Neural progenitor cell (in vitro differentiated cells): Measurements from ENCODE around the gene SNTA1. TPM values are rescaled to one million over a fixed set of nuclear protein-coding genes. Genes with fewer than 3 reads are reported as not detected.

Experiments
- DNase-seq: peaks from one replicate; pipeline ENCODE4 v3.0.0-alpha.2; 2016; ENCODE audit warnings: low spot score
- H2AFZ ChIP-seq: fragments of 200-600 bp; sonication (generic); replicated peaks from 2 replicates; pipeline ENCODE4 v1.6.1; 2016; ENCODE audit warnings: antibody characterized with exemption
- H3F3A ChIP-seq: fragments of 200-600 bp; sonication (generic); 2 replicates; pipeline ENCODE4 v1.6.1; 2016; ENCODE audit warnings: antibody characterized with exemption, low read depth
- H3K27ac ChIP-seq: fragments of 200-600 bp; sonication (generic); 2 replicates; pipeline ENCODE4 v1.5.1; 2016; ENCODE audit warnings: mild to moderate bottlenecking
- H3K27me3 ChIP-seq: fragments of 200-600 bp; sonication (generic); 2 replicates; pipeline ENCODE4 v1.6.1; 2016; ENCODE audit warnings: mild to moderate bottlenecking, moderate library complexity
- H3K36me3 ChIP-seq: fragments of 200-600 bp; sonication (generic); 2 replicates; pipeline ENCODE4 v1.5.1; 2016
- H3K4me1 ChIP-seq: fragments of 200-600 bp; sonication (generic); 2 replicates; pipeline ENCODE4 v1.6.1; 2016; ENCODE audit warnings: mixed run types
- H3K4me2 ChIP-seq: fragments of 200-600 bp; sonication (generic); 2 replicates; pipeline ENCODE4 v1.6.1; 2016
- H3K4me3 ChIP-seq: fragments of 200-600 bp; sonication (generic); 2 replicates; pipeline ENCODE4 v1.5.1; 2016
- H3K79me2 ChIP-seq: fragments of 200-600 bp; sonication (generic); 2 replicates; pipeline ENCODE4 v1.6.1; 2016; ENCODE audit warnings: low read depth
- H3K9ac ChIP-seq: fragments of 200-600 bp; sonication (generic); 2 replicates; pipeline ENCODE4 v1.6.1; 2016
- H3K9me3 ChIP-seq: fragments of 200-600 bp; sonication (generic); 2 replicates; pipeline ENCODE4 v1.5.1; 2016; ENCODE audit warnings: low read depth
- H4K20me1 ChIP-seq: fragments of 200-600 bp; sonication (generic); 2 replicates; pipeline ENCODE4 v1.6.1; 2016; ENCODE audit warnings: low read depth
- H3K27ac Mint-ChIP-seq: 3 replicates; pipeline ENCODE4 v1.8.0; 2021; ENCODE audit warnings: mixed read lengths
- H3K27me3 Mint-ChIP-seq: 2 replicates; pipeline ENCODE4 v1.8.0; 2022; ENCODE audit warnings: low read depth, mild to moderate bottlenecking, inconsistent platforms, moderate library complexity, mixed read lengths; ENCODE audit not compliant: insufficient read depth
- H3K36me3 Mint-ChIP-seq: 3 replicates; pipeline ENCODE4 v1.8.0; 2021; ENCODE audit warnings: mixed read lengths
- H3K4me1 Mint-ChIP-seq: 3 replicates; pipeline ENCODE4 v1.8.0; 2021; ENCODE audit warnings: mixed read lengths
- H3K4me3 Mint-ChIP-seq: 3 replicates; pipeline ENCODE4 v1.8.0; 2021; ENCODE audit warnings: mild to moderate bottlenecking, moderate library complexity, mixed read lengths
- H3K9me3 Mint-ChIP-seq: 3 replicates; pipeline ENCODE4 v1.8.0; 2020; ENCODE audit warnings: mixed read lengths
- EZH2 ChIP-seq: fragments of 200-600 bp; sonication (generic); IDR thresholded peaks from 2 replicates; pipeline ENCODE4 v1.6.1; 2017; ENCODE audit warnings: antibody characterized with exemption, mild to moderate bottlenecking, moderate library complexity
- EZH2phosphoT487 ChIP-seq: fragments of 200-600 bp; sonication (generic); IDR thresholded peaks from 2 replicates; pipeline ENCODE4 v1.6.1; 2017; ENCODE audit warnings: antibody characterized with exemption
- total RNA-seq: library from RNA; depleted of rRNA; stranded (reverse); fragments of >200 nt; gene quantifications from 2 replicates; pipeline ENCODE4 v1.2.3, GENCODE V29; 2015; ENCODE audit warnings: low replicate concordance
- TF ChIP-seq, protein P1 (sequence below): fragments of 200-600 bp; sonication (generic); IDR thresholded peaks from 2 replicates; pipeline ENCODE4 v1.5.1; 2017; ENCODE audit warnings: antibody characterized with exemption, mild to moderate bottlenecking

SNTA1 gene
- total RNA-seq, 1 donor from 2014 or later = 6.3 TPM

GRCh38 chr20:33482581-33482980, 39.0 kb upstream of the SNTA1 start:
- no peak overlapping the region for H3K4me2 ChIP-seq
- no peaks in the 10 kb centered on the region for H3K4me1 ChIP-seq
- Mint-ChIP-seq H3K4me1 (no peaks in the 10 kb centered on the region), H3K27me3 (peaks cover 3% of the 10 kb centered on the region), H3K9me3 (no peaks in the 10 kb centered on the region), H3K4me3 (no peak overlapping the region), H3K27ac (no peak overlapping the region), H3K36me3 (no peaks in the 10 kb centered on the region)
- no peaks in the 10 kb centered on the region for H3K79me2 ChIP-seq
- DNase-seq = no peak
- no peak overlapping the region for H3K9ac ChIP-seq
- no peaks in the 10 kb centered on the region for H4K20me1 ChIP-seq
- H3K27ac ChIP-seq = no peak overlapping the region
- no peaks in the 10 kb centered on the region for H3K36me3 ChIP-seq
- H2AFZ ChIP-seq = no peak overlapping the region
- H3K27me3 ChIP-seq = no peaks in the 10 kb centered on the region
- no peak overlapping the region for H3K4me3 ChIP-seq
- no peaks in the 10 kb centered on the region for H3F3A ChIP-seq
- H3K9me3 ChIP-seq = no peaks in the 10 kb centered on the region
- no peak for TF ChIP-seq EZH2phosphoT487
- TF ChIP-seq, protein P1, sequence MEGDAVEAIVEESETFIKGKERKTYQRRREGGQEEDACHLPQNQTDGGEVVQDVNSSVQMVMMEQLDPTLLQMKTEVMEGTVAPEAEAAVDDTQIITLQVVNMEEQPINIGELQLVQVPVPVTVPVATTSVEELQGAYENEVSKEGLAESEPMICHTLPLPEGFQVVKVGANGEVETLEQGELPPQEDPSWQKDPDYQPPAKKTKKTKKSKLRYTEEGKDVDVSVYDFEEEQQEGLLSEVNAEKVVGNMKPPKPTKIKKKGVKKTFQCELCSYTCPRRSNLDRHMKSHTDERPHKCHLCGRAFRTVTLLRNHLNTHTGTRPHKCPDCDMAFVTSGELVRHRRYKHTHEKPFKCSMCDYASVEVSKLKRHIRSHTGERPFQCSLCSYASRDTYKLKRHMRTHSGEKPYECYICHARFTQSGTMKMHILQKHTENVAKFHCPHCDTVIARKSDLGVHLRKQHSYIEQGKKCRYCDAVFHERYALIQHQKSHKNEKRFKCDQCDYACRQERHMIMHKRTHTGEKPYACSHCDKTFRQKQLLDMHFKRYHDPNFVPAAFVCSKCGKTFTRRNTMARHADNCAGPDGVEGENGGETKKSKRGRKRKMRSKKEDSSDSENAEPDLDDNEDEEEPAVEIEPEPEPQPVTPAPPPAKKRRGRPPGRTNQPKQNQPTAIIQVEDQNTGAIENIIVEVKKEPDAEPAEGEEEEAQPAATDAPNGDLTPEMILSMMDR = no peak
- no peak for TF ChIP-seq EZH2

GRCh38 chr20:33481431-33481941, 37.9 kb upstream of the SNTA1 start:
- no peak overlapping the region for H3K4me2 ChIP-seq

GRCh38 chr20:33480048-33480447, 36.5 kb upstream of the SNTA1 start:
- H3K4me1 Mint-ChIP-seq = peaks cover 11% of the 10 kb centered on the region
- Histone ChIP-seq H3K79me2 (no peaks in the 10 kb centered on the region), H3K4me2 (no peak overlapping the region), H3K36me3 (no peaks in the 10 kb centered on the region), H3K27ac (no peak overlapping the region), H4K20me1 (no peaks in the 10 kb centered on the region), H3K9me3 (no peaks in the 10 kb centered on the region), H3K9ac (no peak overlapping the region), H3K27me3 (no peaks in the 10 kb centered on the region), H2AFZ (no peak overlapping the region), H3K4me3 (no peak overlapping the region), H3F3A (no peaks in the 10 kb centered on the region), H3K4me1 (peaks cover 11% of the 10 kb centered on the region)
- peak; percentile 28 for DNase-seq
- peaks cover 5% of the 10 kb centered on the region for H3K27me3 Mint-ChIP-seq
- H3K9me3 Mint-ChIP-seq = no peaks in the 10 kb centered on the region
- H3K36me3 Mint-ChIP-seq = no peaks in the 10 kb centered on the region
- TF ChIP-seq EZH2 (no peak), EZH2phosphoT487 (no peak)
- TF ChIP-seq, protein P1 = no peak
- no peak overlapping the region for H3K4me3 Mint-ChIP-seq
- H3K27ac Mint-ChIP-seq = peak overlapping the region; percentile 46

More at GRCh38 chr20:33481431-33481941, 37.9 kb upstream of the SNTA1 start:
- H3K9ac ChIP-seq = no peak overlapping the region
- no peaks in the 10 kb centered on the region for H3K9me3 ChIP-seq
- no peaks in the 10 kb centered on the region for H3K9me3 Mint-ChIP-seq
- no peak overlapping the region for H3K4me3 ChIP-seq
- H3K79me2 ChIP-seq = no peaks in the 10 kb centered on the region
- H3K36me3 ChIP-seq = no peaks in the 10 kb centered on the region
- no peak for DNase-seq
- no peak overlapping the region for H2AFZ ChIP-seq
- H3K27ac Mint-ChIP-seq = no peak overlapping the region
- no peaks in the 10 kb centered on the region for H3K4me1 ChIP-seq
- H4K20me1 ChIP-seq = no peaks in the 10 kb centered on the region
- TF ChIP-seq EZH2 (no peak), EZH2phosphoT487 (no peak)
- TF ChIP-seq, protein P1 = no peak
- no peak overlapping the region for H3K4me3 Mint-ChIP-seq
- no peaks in the 10 kb centered on the region for H3K36me3 Mint-ChIP-seq
- no peaks in the 10 kb centered on the region for H3K4me1 Mint-ChIP-seq
- H3K27ac ChIP-seq = no peak overlapping the region
- peaks cover 3% of the 10 kb centered on the region for H3K27me3 Mint-ChIP-seq
- no peaks in the 10 kb centered on the region for H3K27me3 ChIP-seq
- no peaks in the 10 kb centered on the region for H3F3A ChIP-seq
